Sigmoid colon (tissue), 7 donors: ENCODE results near the gene HIGD2B. TPM values are rescaled to one million over a fixed set of nuclear protein-coding genes. Genes with fewer than 3 reads are reported as not detected.
"Not testable (repeated sequence)": the region's sequence is repeated elsewhere in the genome, so short reads cannot be mapped to it uniquely, and the experiment has no call there.

ENCODE experiments used
- DNase-seq: peaks from one replicate; pipeline ENCODE4 v3.0.0-alpha.2; 2019
- H3K27ac ChIP-seq, 4 donors: fragments of 200-600 bp; sonication (generic); one replicate each; pipeline ENCODE4 v1.5.1; 2016 to 2019; ENCODE audit warnings: mild to moderate bottlenecking in 1 of 4
- H3K27me3 ChIP-seq, 3 donors: fragments of 200-600 bp; sonication (generic); one replicate each; pipeline ENCODE4 v1.5.1; 2019; ENCODE audit warnings: mild to moderate bottlenecking in 1 of 3
- H3K36me3 ChIP-seq, 4 donors: fragments of 200-600 bp; sonication (generic); one replicate each; pipeline ENCODE4 v1.5.1; 2016 to 2019
- H3K4me1 ChIP-seq, 4 donors: fragments of 200-600 bp; sonication (generic); one replicate each; pipeline ENCODE4 v1.5.1; 2017 to 2019
- H3K4me3 ChIP-seq, 4 donors: fragments of 200-600 bp; sonication (generic); one replicate each; pipeline ENCODE4 v1.5.1; 2017 to 2019; ENCODE audit warnings: mild to moderate bottlenecking in 2 of 4, moderate library complexity in 1 of 4
- H3K9me3 ChIP-seq, 4 donors: fragments of 200-600 bp in 3 of 4; sonication (generic) in 3 of 4; one replicate each; pipeline versions ENCODE4 v1.5.1 to v1.6.1; 2013 to 2019
- EP300 ChIP-seq, 4 donors: sonication (generic); formaldehyde crosslinking; IDR thresholded peaks; one replicate each; pipeline ENCODE4 v1.6.1; 2017; ENCODE audit warnings: antibody characterized with exemption in 4 of 4
- POLR2A ChIP-seq, 2 donors: fragments of 450-650 bp; IDR thresholded peaks; one replicate each; pipeline ENCODE4 v1.6.1; 2016; ENCODE audit warnings: antibody characterized with exemption in 2 of 2, mild to moderate bottlenecking in 2 of 2, moderate library complexity in 2 of 2
- POLR2AphosphoS5 ChIP-seq, 4 donors: sonication (generic); formaldehyde crosslinking; IDR thresholded peaks; one replicate each; pipeline ENCODE4 v1.6.1; 2017; ENCODE audit warnings: antibody characterized with exemption in 4 of 4
- WGBS, 2 donors: extraction: QIAGEN DNeasy Blood & Tissue Kit; methylation state at CpG; one replicate each; pipeline ENCODE4 v1.1.7; 2013; 5-methylcytosine and 5-hydroxymethylcytosine counted together
- intact Hi-C: fragments of 100-400 bp; cut with DNase I; formaldehyde crosslinking; loops from one replicate; pipeline ENCODE4 v1.15.1; 2023
- polyA plus RNA-seq, 3 donors: library from polyadenylated mRNA; stranded (reverse); fragments of 200-250 nt; gene quantifications; one replicate each; pipeline ENCODE4 v1.2.3, GENCODE V29; 2013
- total RNA-seq, 4 donors: library from RNA; depleted of rRNA; stranded (reverse); fragments of >200 nt; gene quantifications; one replicate each; pipeline ENCODE4 v1.1.0, GENCODE V29; 2016
- TF ChIP-seq, protein P1 (sequence below), 4 experiments: fragments of 450-650 bp in 3 of 4; fragments of 200-600 bp in 1 of 4; IDR thresholded peaks; one replicate each; pipeline ENCODE4 v1.5.1; 2016 to 2019; ENCODE audit warnings: antibody characterized with exemption in 4 of 4, mild to moderate bottlenecking in 3 of 4, moderate library complexity in 2 of 4
- donor health status: healthy with polysubstance abuse.
- donor health status: Bipolar disorder and iron deficiency.
- donor health status: healthy.

Gene HIGD2B
- total and polyA plus RNA-seq, 7 donors, result not detected

DNA sequence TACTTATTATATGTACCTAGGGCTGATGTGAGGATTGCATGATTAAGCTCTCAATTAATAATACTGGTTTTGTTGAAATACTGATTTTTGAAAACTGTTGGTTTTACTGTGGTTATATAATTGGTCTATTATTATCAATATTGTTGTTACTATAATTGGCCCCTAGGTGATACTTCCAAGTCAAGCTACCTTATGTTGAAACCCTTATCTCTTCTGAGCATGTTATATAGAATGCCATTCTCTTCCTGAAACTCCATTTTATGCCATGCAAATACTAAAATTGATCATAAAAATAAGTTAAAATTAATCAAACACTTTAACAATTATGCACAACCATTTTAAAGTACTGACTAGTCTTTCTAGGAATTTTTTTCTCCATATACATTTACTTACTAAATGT lies 46.1 kb upstream of the HIGD2B start:
- DNase-seq, result no peak
- no peaks in the 10 kb centered on the region for H3K27me3 ChIP-seq
- H3K36me3 ChIP-seq, result peaks cover 0 to 56% (median 27%) of the 10 kb centered on the region in 4 donors
- intact Hi-C loops, result no loop called here
- H3K27ac ChIP-seq, result no peak overlapping the region
- no peak for TF ChIP-seq EP300 (IDR thresholded peaks at IDR 0.05)
- TF ChIP-seq, protein P1, sequence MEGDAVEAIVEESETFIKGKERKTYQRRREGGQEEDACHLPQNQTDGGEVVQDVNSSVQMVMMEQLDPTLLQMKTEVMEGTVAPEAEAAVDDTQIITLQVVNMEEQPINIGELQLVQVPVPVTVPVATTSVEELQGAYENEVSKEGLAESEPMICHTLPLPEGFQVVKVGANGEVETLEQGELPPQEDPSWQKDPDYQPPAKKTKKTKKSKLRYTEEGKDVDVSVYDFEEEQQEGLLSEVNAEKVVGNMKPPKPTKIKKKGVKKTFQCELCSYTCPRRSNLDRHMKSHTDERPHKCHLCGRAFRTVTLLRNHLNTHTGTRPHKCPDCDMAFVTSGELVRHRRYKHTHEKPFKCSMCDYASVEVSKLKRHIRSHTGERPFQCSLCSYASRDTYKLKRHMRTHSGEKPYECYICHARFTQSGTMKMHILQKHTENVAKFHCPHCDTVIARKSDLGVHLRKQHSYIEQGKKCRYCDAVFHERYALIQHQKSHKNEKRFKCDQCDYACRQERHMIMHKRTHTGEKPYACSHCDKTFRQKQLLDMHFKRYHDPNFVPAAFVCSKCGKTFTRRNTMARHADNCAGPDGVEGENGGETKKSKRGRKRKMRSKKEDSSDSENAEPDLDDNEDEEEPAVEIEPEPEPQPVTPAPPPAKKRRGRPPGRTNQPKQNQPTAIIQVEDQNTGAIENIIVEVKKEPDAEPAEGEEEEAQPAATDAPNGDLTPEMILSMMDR (IDR thresholded peaks at IDR 0.05), result no peak
- no peak for TF ChIP-seq POLR2AphosphoS5 (IDR thresholded peaks at IDR 0.05)
- TF ChIP-seq POLR2A (IDR thresholded peaks at IDR 0.05), result no peak
- no peak overlapping the region for H3K4me3 ChIP-seq
- H3K4me1 ChIP-seq, result no peaks in the 10 kb centered on the region
- no peaks in the 10 kb centered on the region for H3K9me3 ChIP-seq

DNA sequence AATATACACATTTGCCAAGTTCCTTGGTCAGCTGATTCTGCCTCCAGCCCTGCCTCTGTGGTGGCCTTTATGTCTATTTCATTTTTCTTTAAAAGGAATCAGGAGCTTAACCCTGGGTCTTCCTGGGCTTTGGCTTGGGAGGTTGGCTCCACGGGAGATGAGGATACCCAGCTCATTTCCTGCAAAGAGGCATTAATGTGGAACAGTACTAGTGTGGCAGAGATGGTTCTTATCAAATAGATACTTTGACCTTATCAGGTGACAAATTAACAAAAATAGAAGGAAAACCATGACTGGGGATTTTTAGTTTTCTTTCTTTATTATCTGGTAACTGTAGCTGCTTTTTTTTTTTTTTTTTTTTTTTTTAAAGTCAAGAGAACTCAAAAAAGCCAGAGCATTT lies 42.8 kb upstream of the HIGD2B start:
- H3K27ac ChIP-seq, result no peak overlapping the region
- H3K27me3 ChIP-seq, result no peaks in the 10 kb centered on the region
- H3K36me3 ChIP-seq, result peaks cover 0 to 40% (median 13%) of the 10 kb centered on the region in 4 donors
- WGBS, 2 donors, result 94 to 97% methylated on average over 1 of the region's 1 CpG
- H3K4me3 ChIP-seq, result no peak overlapping the region
- intact Hi-C loops, result no loop called here
- no peak for DNase-seq
- H3K9me3 ChIP-seq, result no peaks in the 10 kb centered on the region
- TF ChIP-seq, protein P1 (IDR thresholded peaks at IDR 0.05), result no peak
- TF ChIP-seq POLR2A (IDR thresholded peaks at IDR 0.05), result no peak
- TF ChIP-seq POLR2AphosphoS5 (IDR thresholded peaks at IDR 0.05), result no peak
- TF ChIP-seq EP300 (IDR thresholded peaks at IDR 0.05), result no peak
- no peaks in the 10 kb centered on the region for H3K4me1 ChIP-seq

DNA sequence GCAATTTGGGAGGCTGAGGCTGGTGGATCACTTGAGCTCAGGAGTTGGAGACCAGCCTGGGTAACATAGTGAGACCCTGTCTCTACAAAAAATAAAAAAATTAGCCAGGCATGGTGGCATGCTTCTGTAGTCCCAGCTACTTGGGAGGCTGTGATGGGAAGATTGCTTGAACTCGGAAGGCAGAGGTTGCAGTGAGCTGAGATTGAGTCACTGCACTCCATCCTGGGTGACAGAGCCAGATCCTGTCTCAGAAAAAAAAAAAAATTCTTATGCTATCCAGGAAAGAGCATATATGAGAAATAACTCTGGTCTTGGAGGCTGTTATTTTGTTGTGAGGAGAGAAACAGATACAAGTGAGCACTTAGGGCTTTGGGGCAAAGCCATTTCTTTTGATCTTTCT lies 42.3 kb upstream of the HIGD2B start:
- H3K36me3 ChIP-seq, result peaks cover 0 to 40% (median 13%) of the 10 kb centered on the region in 4 donors
- intact Hi-C loops, H3K9me3 ChIP-seq, H3K27me3 ChIP-seq, H3K4me3 ChIP-seq, H3K4me1 ChIP-seq, DNase-seq, H3K27ac ChIP-seq: not testable (repeated sequence)
- WGBS, 2 donors, result 94% methylated on average over 1 of the region's 1 CpG

DNA sequence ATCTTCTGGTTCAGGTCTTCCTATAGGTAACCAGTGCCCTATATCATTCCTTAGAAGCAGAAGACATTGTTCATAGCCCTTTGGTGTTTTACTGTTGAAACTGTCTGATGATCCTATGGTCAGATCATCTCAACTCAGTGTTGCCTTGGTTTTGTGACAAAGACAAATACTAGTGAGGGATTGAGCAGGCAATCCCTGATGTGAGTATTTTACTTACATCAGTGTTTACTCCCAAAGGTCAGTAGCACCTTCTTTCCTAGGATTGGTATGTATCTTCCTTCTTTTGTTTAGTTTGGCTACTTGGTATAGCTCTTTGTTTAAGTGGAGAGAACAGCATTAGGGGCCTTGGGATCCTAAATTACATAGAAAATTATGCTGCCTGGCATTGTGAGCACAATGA lies 41.2 kb upstream of the HIGD2B start:
- Histone ChIP-seq H3K27ac (no peak overlapping the region), H3K36me3 (peaks cover 0 to 32% (median 10%) of the 10 kb centered on the region in 4 donors), H3K4me3 (no peak overlapping the region), H3K4me1 (no peaks in the 10 kb centered on the region), H3K27me3 (no peaks in the 10 kb centered on the region), H3K9me3 (no peaks in the 10 kb centered on the region)
- no peak for DNase-seq
- TF ChIP-seq, protein P1 (IDR thresholded peaks at IDR 0.05), result no peak
- no peak for TF ChIP-seq EP300 (IDR thresholded peaks at IDR 0.05)
- no peak for TF ChIP-seq POLR2AphosphoS5 (IDR thresholded peaks at IDR 0.05)
- no peak for TF ChIP-seq POLR2A (IDR thresholded peaks at IDR 0.05)
- intact Hi-C loops, result no loop called here

DNA sequence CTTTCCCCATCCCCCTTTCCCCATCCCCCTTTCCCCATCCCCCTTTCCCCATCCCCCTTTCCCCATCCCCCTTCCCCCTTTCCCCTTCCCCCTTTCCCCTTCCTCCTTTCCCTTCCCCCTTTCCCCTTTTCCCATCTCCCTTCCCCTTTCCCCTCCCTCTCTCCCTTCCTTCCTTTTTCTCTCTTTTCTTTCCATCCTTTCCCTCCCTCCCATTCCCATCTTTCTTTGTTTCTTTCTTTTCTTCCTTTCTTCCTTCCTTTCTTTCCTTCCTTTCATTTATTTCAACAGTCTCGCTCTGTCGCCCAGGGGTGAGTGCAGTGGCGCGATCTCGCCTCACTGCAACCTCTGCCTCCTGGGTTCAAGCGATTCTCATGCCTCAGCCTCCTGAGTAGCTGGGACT lies 39.9 kb upstream of the HIGD2B start:
- H3K4me1 ChIP-seq, intact Hi-C loops, H3K4me3 ChIP-seq, H3K9me3 ChIP-seq, H3K27me3 ChIP-seq, H3K27ac ChIP-seq, DNase-seq: not testable (repeated sequence)
- H3K36me3 ChIP-seq, result peaks cover 0 to 21% (median 0%) of the 10 kb centered on the region in 4 donors
- WGBS, 2 donors, result 97 to 98% methylated on average over 6 of the region's 6 CpGs

DNA sequence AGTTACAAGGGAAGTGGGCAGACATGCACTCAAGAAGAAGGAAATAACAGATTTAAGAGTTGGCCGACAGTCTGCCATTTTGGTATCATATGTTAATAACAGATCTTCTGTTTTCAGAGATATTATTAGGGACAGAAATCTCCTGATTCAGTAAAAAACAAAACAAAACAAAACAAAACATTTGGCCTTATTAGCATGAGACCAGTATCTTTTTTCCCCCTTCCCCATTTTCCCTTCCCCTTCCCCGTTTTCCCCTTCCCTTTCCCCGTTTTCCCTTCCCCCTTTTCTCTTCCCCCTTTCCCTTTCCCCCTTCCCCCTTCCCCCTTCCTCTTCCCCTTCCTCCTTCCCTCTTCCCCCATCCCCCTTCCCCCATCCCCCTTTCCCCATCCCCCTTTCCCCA lies 39.5 kb upstream of the HIGD2B start:
- DNase-seq, result no peak
- Histone ChIP-seq H3K4me3 (no peak overlapping the region), H3K36me3 (peaks cover 0 to 21% (median 0%) of the 10 kb centered on the region in 4 donors), H3K27me3 (no peaks in the 10 kb centered on the region), H3K4me1 (no peaks in the 10 kb centered on the region), H3K9me3 (no peaks in the 10 kb centered on the region), H3K27ac (no peak overlapping the region)
- intact Hi-C loops, result no loop called here
- TF ChIP-seq POLR2AphosphoS5 (IDR thresholded peaks at IDR 0.05), result no peak
- TF ChIP-seq EP300 (IDR thresholded peaks at IDR 0.05), result no peak
- TF ChIP-seq, protein P1 (IDR thresholded peaks at IDR 0.05), result no peak
- 90 to 93% methylated on average over 3 of the region's 3 CpGs for WGBS, 2 donors
